Measurements from ENCODE around the gene INHBA. TPM values are rescaled to one million over a fixed set of nuclear protein-coding genes. Genes with fewer than 3 reads are reported as not detected.

The INHBA gene
- total RNA-seq, 1 experiment from 2014 or later = 1.7 TPM

DNA sequence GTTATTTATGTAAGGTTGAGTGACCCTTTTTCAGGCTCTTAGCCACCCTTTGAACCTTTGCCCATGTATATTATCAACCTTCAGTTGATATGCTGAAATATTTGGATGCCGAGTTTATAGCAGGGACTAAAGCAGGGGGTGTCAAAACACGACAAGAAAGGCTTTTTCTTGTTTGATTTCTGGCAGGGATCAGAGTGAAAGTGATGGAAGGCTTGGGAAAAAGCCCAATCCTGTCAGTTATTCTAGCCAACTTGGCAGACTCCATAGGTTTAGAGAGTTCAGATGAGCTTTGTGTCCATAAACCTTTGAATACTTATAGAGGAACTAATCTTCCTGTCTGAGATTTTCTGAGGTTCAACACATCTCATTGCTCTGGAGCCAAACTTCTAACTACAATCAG, 47.5 kb downstream of the INHBA start:
- Histone ChIP-seq H3K27me3 (ENCODE audit: insufficient read depth, low read length) (no peaks in the 10 kb centered on the region), H2AK5ac (ENCODE audit: insufficient read length, low read length) (no peak overlapping the region), H3K23ac (ENCODE audit: insufficient read length, low read depth, low read length) (no peak overlapping the region), H2BK20ac (ENCODE audit: low read depth, low read length, poor library complexity, severe bottlenecking) (no peak overlapping the region), H4K20me1 (ENCODE audit: control insufficient read depth, insufficient read depth, insufficient read length) (no peaks in the 10 kb centered on the region), H2AFZ (ENCODE audit: low read length) (no peak overlapping the region), H4K8ac (replicated peaks; ENCODE audit: insufficient read length, low read depth, low read length) (no peak overlapping the region), H3T11ph (ENCODE audit: low read length) (no peak overlapping the region), H3K4ac (ENCODE audit: low read depth, low read length) (no peak overlapping the region), H3K23me2 (ENCODE audit: insufficient read length, low read depth, low read length, poor library complexity, severe bottlenecking) (no peaks in the 10 kb centered on the region), H3K79me1 (ENCODE audit: insufficient read depth, low read depth, low read length, poor library complexity, severe bottlenecking) (no peaks in the 10 kb centered on the region), H2BK120ac (ENCODE audit: low read depth, low read length, poor library complexity, severe bottlenecking) (no peak overlapping the region), H3K9ac (ENCODE audit: extremely low read depth, insufficient read length, low read length) (no peak overlapping the region), H2BK12ac (ENCODE audit: insufficient read length, low read depth, low read length) (no peak overlapping the region), H3K79me2 (ENCODE audit: insufficient read depth, low read length) (no peaks in the 10 kb centered on the region), H3K18ac (ENCODE audit: insufficient read length, low read depth, low read length) (no peak overlapping the region), H3K9me3 (ENCODE audit: control insufficient read depth, low read depth, low read length) (no peaks in the 10 kb centered on the region), H3K56ac (ENCODE audit: insufficient read length, low read depth, low read length) (no peak overlapping the region), H2BK15ac (ENCODE audit: low read depth, low read length) (no peak overlapping the region), H3K27ac (ENCODE audit: insufficient read length, low read depth, low read length) (no peak overlapping the region), H3K4me1 (ENCODE audit: insufficient read depth, low read length) (no peaks in the 10 kb centered on the region), H3K4me2 (ENCODE audit: insufficient read depth, insufficient read length, low read length) (no peak overlapping the region), H2BK5ac (ENCODE audit: insufficient read length, low read length) (no peak overlapping the region), H3K14ac (ENCODE audit: insufficient read depth, low read length) (no peak overlapping the region), H4K91ac (ENCODE audit: insufficient read length, low read depth, low read length) (no peak overlapping the region), H4K5ac (ENCODE audit: insufficient read length, low read depth, low read length) (no peak overlapping the region)
- Mint-ChIP-seq H3K36me3 (ENCODE audit: insufficient read depth in 1 of 3, low read depth in 3 of 3) (no peaks in the 10 kb centered on the region), H3K27me3 (ENCODE audit: low read depth) (no peaks in the 10 kb centered on the region), H3K4me3 (no peak overlapping the region), H3K9me3 (no peaks in the 10 kb centered on the region), H3K27ac (no peak overlapping the region), H3K4me1 (no peaks in the 10 kb centered on the region)
- WGBS (ENCODE audit: extremely low coverage, insufficient read length, low lambda C conversion rate) = no CpG with 5 or more reads among the region's 2 CpGs
- DNase-seq = no peak
- TF ChIP-seq, protein P1, sequence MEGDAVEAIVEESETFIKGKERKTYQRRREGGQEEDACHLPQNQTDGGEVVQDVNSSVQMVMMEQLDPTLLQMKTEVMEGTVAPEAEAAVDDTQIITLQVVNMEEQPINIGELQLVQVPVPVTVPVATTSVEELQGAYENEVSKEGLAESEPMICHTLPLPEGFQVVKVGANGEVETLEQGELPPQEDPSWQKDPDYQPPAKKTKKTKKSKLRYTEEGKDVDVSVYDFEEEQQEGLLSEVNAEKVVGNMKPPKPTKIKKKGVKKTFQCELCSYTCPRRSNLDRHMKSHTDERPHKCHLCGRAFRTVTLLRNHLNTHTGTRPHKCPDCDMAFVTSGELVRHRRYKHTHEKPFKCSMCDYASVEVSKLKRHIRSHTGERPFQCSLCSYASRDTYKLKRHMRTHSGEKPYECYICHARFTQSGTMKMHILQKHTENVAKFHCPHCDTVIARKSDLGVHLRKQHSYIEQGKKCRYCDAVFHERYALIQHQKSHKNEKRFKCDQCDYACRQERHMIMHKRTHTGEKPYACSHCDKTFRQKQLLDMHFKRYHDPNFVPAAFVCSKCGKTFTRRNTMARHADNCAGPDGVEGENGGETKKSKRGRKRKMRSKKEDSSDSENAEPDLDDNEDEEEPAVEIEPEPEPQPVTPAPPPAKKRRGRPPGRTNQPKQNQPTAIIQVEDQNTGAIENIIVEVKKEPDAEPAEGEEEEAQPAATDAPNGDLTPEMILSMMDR (conservative IDR thresholded peaks at IDR 0.05) = no peak
